HCT116 (cell line): ENCODE data around the gene RPL19. TPM values are rescaled to one million over a fixed set of nuclear protein-coding genes. Genes with fewer than 3 reads are reported as not detected.
A peak's percentile ranks its signal among the peaks of the same experiment; 100 is the strongest.

Source experiments
- ATAC-seq: fragments of 200-7000 bp; cut with Tn5 transposase; 2 replicates; pipeline ENCODE4 v1.9.1; 2020; ENCODE audit warnings: mild to moderate bottlenecking, moderate library complexity
- BruUV-seq: library from RNA; stranded (reverse); fragments of 400-500 nt; replicated peaks from 2 replicates; lab custom pipeline; 2021; lab: Mats Ljungman, UMichigan
- CTCF ChIA-PET: fragments of 300-600 bp; sonication (Branson Sonifier 250); formaldehyde crosslinking; loops from one replicate; lab custom pipeline; 2021; ENCODE audit warnings: antibody characterized with exemption; lab: Charles Lee
- POLR2A ChIA-PET: fragments of 300-600, 350-600 bp; sonication (Branson Sonifier 250); formaldehyde crosslinking; loops from one replicate; lab custom pipeline; 2021; ENCODE audit warnings: antibody characterized with exemption; lab: Charles Lee
- RAD21 ChIA-PET, 2 experiments: fragments of 300-600 bp; sonication (Branson Sonifier 250); formaldehyde crosslinking; loops; one replicate each; lab custom pipeline; 2023; ENCODE audit warnings: low total read pairs in 2 of 2; ENCODE audit not compliant: uncharacterized antibody in 2 of 2, unreplicated experiment in 2 of 2, low non-redundant PET in 1 of 2; lab: Charles Lee
- DNase-seq: peaks from one replicate; pipeline ENCODE4 v3.0.0-alpha.2; 2010; ENCODE audit warnings: low read depth, low spot score
- H2AFZ ChIP-seq: fragments of 200-600 bp; shearing (Covaris generic), sonication (generic); 2 replicates; pipeline ENCODE4 v1.6.1; 2017; ENCODE audit warnings: low read depth, mixed run types, mixed read lengths, antibody characterized with exemption, low read length; ENCODE audit not compliant: poor library complexity, severe bottlenecking
- H3K27ac ChIP-seq: 2 replicates; pipeline ENCODE4 v1.5.1; 2012; ENCODE audit warnings: low read depth, low read length
- H3K27me3 ChIP-seq: fragments of 200-600 bp; sonication (generic); 2 replicates; pipeline ENCODE4 v1.6.1; 2016; ENCODE audit warnings: mixed run types, low read length, mixed read lengths; ENCODE audit not compliant: insufficient read depth
- H3K36me3 ChIP-seq, 2 experiments: fragments of 200-500 bp in 1 of 2; fragments of 200-600 bp in 1 of 2; sonication (Bioruptor generic) in 1 of 2; sonication (generic) in 1 of 2; 2 replicates each; pipeline versions ENCODE4 v1.5.1 to v1.6.1; 2014 to 2016; ENCODE audit warnings: low read length in 2 of 2, inconsistent platforms in 1 of 2, mixed read lengths in 1 of 2, mixed run types in 1 of 2; ENCODE audit not compliant: insufficient read depth in 2 of 2, control insufficient read depth in 1 of 2
- H3K4me1 ChIP-seq, 2 experiments: fragments of 200-600 bp in 1 of 2; sonication (generic) in 1 of 2; 2 replicates each; pipeline versions ENCODE4 v1.5.1 to v1.6.1; 2012 to 2017; ENCODE audit warnings: low read length in 2 of 2, inconsistent platforms in 1 of 2, mild to moderate bottlenecking in 1 of 2, mixed read lengths in 1 of 2, mixed run types in 1 of 2, moderate library complexity in 1 of 2; ENCODE audit not compliant: insufficient read depth in 2 of 2, control insufficient read depth in 1 of 2
- H3K4me2 ChIP-seq: fragments of 200-600 bp; sonication (generic); 2 replicates; pipeline ENCODE4 v1.6.1; 2017; ENCODE audit warnings: mixed run types, low read length, mixed read lengths
- H3K4me3 ChIP-seq, 2 experiments: fragments of 200-600 bp in 1 of 2; sonication (generic) in 1 of 2; replicated peaks in 1 of 2; 2 replicates each; pipeline ENCODE4 v1.5.1; 2011 to 2016; ENCODE audit warnings: low read length in 2 of 2, control low read depth in 1 of 2, low read depth in 1 of 2, mild to moderate bottlenecking in 1 of 2, mixed read lengths in 1 of 2, mixed run types in 1 of 2
- H3K79me2 ChIP-seq: fragments of 200-600 bp; sonication (generic); 2 replicates; pipeline ENCODE4 v1.6.1; 2017; ENCODE audit warnings: mild to moderate bottlenecking, mixed run types, low read length, moderate library complexity, mixed read lengths; ENCODE audit not compliant: insufficient read depth
- H3K9ac ChIP-seq: fragments of 200-600 bp; sonication (generic); 2 replicates; pipeline ENCODE4 v1.6.1; 2016; ENCODE audit warnings: low read length, mixed read lengths
- H3K9me2 ChIP-seq: fragments of 200-600 bp; sonication (generic), shearing (Covaris generic); 2 replicates; pipeline ENCODE4 v1.6.1; 2017; ENCODE audit warnings: mixed run types, mild to moderate bottlenecking, moderate library complexity; ENCODE audit not compliant: insufficient read depth
- H3K9me3 ChIP-seq, 2 experiments: fragments of 200-500 bp in 1 of 2; fragments of 200-600 bp in 1 of 2; sonication (Bioruptor generic) in 1 of 2; sonication (generic) in 1 of 2; 2 replicates each; pipeline ENCODE4 v1.6.1; 2014 to 2017; ENCODE audit warnings: low read length in 2 of 2, mixed read lengths in 2 of 2, inconsistent platforms in 1 of 2, low read depth in 1 of 2, mild to moderate bottlenecking in 1 of 2, mixed run types in 1 of 2, moderate library complexity in 1 of 2; ENCODE audit not compliant: control insufficient read depth in 1 of 2, insufficient read depth in 1 of 2
- H4K20me1 ChIP-seq: fragments of 200-600 bp; sonication (generic), shearing (Covaris generic); 2 replicates; pipeline ENCODE4 v1.6.1; 2017; ENCODE audit warnings: mixed run types, mild to moderate bottlenecking, moderate library complexity; ENCODE audit not compliant: insufficient read depth
- CBX3 ChIP-seq: IDR thresholded peaks from 2 replicates; pipeline ENCODE4 v1.6.1; 2012; ENCODE audit warnings: low read depth
- FOSL1 ChIP-seq: IDR thresholded peaks from 2 replicates; pipeline ENCODE4 v1.6.1; 2012; ENCODE audit warnings: low read depth
- POLR2A ChIP-seq: IDR thresholded peaks from 2 replicates; pipeline ENCODE4 v1.7.0; 2011; ENCODE audit warnings: borderline replicate concordance; ENCODE audit not compliant: insufficient read depth, insufficient read length; ENCODE audit errors: extremely low read depth
- RAD21 ChIP-seq: IDR thresholded peaks from 2 replicates; pipeline ENCODE4 v1.6.1; 2012; ENCODE audit warnings: low read depth, mild to moderate bottlenecking
- SP1 ChIP-seq: IDR thresholded peaks from 2 replicates; pipeline ENCODE4 v1.6.1; 2012; ENCODE audit warnings: low read depth
- SRF ChIP-seq: IDR thresholded peaks from 2 replicates; pipeline ENCODE4 v1.6.1; 2012; ENCODE audit warnings: low read depth
- TCF7L2 ChIP-seq: IDR thresholded peaks from 2 replicates; pipeline ENCODE4 v1.7.0; 2011; ENCODE audit warnings: borderline replicate concordance, inconsistent platforms; ENCODE audit not compliant: insufficient read depth, insufficient read length; ENCODE audit errors: extremely low read depth
- ZFX ChIP-seq: fragments of 450-650 bp; IDR thresholded peaks from 2 replicates; pipeline ENCODE4 v1.6.1; 2017
- ZNF274 ChIP-seq: fragments of 200-500 bp; sonication (Bioruptor generic); IDR thresholded peaks from 2 replicates; pipeline ENCODE4 v1.6.1; 2014; ENCODE audit warnings: mild to moderate bottlenecking, low read depth, low read length, inconsistent platforms
- intact Hi-C: fragments of 100-400 bp; cut with micrococcal nuclease; formaldehyde crosslinking; loops from 2 replicates; pipeline ENCODE4 v1.10.0; 2022
- total RNA-seq: library from RNA; stranded (reverse); gene quantifications from one replicate; pipeline ENCODE4 v1.2.1, GENCODE V29; 2021; ENCODE audit not compliant: unreplicated experiment
- TF ChIP-seq, protein P1 (sequence below): IDR thresholded peaks from 2 replicates; pipeline ENCODE4 v1.6.1; 2012
- TF ChIP-seq, protein P2 (sequence below): IDR thresholded peaks from 2 replicates; pipeline ENCODE4 v1.6.1; 2012
- TF ChIP-seq, protein P3 (sequence below): IDR thresholded peaks from 2 replicates; pipeline ENCODE4 v1.6.1; 2011; ENCODE audit warnings: mild to moderate bottlenecking, low read length, moderate library complexity; ENCODE audit not compliant: insufficient replicate concordance; ENCODE audit errors: extremely low read depth

RPL19 gene
- total RNA-seq, 1 experiment from 2014 or later: 2,276 TPM

DNA sequence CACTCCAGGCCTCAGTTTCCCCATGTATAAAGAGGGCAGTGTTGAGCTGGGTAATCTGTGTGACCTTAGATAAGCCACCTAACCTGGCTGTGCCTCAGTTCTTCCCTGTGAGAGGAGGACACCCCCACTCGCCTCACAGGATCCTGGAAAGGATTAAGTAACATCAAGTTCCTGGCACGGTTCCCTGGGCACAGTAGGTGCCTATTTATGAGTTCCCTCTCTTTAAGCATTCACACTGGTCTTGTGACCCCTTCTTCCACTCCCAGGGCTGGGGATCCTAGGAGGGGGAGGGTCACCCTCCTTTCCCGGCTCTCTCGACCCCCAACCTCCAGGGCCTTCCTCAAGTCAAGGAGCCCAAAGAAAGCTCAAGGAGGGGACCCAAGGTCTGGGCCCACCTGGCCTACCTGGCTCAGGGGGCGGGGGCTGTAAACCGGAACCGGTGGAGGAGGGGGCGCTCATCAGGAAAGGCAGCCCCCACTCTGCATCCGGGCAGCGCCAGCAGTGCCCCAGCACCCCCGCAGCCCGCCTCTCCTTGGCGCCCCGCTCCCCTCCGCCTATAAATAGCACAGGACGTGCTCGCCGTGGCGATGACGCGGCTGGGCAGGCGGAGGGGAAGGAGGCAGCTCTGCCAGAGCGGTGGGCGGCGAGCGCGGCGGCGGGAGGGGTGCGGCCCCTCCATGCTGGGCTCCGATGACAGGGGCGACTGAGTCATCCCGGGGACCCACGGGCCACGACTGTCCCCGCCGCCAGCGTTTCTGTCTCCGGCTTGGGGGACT, 9.4 kb downstream of the RPL19 start:
- H3K79me2 ChIP-seq: no peaks in the 10 kb centered on the region
- DNase-seq (no peak), ATAC-seq (no peak)
- POLR2A ChIA-PET: no interaction called here
- H3K36me3 ChIP-seq: peaks cover 6 to 7% of the 10 kb centered on the region in 2 experiments; a peak in 2 of 4 replicates
- no peaks in the 10 kb centered on the region for H3K9me2 ChIP-seq
- H3K9ac ChIP-seq: no peak overlapping the region
- peaks cover 20 to 39% of the 10 kb centered on the region in 2 experiments for H3K4me1 ChIP-seq
- TF ChIP-seq SRF: no peak
- TF ChIP-seq RAD21: no peak
- TF ChIP-seq ZNF274: no peak
- TF ChIP-seq SP1: no peak
- TF ChIP-seq TCF7L2: no peak
- TF ChIP-seq, protein P1, sequence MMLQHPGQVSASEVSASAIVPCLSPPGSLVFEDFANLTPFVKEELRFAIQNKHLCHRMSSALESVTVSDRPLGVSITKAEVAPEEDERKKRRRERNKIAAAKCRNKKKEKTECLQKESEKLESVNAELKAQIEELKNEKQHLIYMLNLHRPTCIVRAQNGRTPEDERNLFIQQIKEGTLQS: no peak
- no peak for TF ChIP-seq ZFX
- TF ChIP-seq, protein P2, sequence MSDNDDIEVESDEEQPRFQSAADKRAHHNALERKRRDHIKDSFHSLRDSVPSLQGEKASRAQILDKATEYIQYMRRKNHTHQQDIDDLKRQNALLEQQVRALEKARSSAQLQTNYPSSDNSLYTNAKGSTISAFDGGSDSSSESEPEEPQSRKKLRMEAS: no peak
- TF ChIP-seq, protein P3, sequence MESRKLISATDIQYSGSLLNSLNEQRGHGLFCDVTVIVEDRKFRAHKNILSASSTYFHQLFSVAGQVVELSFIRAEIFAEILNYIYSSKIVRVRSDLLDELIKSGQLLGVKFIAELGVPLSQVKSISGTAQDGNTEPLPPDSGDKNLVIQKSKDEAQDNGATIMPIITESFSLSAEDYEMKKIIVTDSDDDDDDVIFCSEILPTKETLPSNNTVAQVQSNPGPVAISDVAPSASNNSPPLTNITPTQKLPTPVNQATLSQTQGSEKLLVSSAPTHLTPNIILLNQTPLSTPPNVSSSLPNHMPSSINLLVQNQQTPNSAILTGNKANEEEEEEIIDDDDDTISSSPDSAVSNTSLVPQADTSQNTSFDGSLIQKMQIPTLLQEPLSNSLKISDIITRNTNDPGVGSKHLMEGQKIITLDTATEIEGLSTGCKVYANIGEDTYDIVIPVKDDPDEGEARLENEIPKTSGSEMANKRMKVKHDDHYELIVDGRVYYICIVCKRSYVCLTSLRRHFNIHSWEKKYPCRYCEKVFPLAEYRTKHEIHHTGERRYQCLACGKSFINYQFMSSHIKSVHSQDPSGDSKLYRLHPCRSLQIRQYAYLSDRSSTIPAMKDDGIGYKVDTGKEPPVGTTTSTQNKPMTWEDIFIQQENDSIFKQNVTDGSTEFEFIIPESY: no peak
- no peak for TF ChIP-seq FOSL1
- TF ChIP-seq POLR2A: no peak
- TF ChIP-seq CBX3: no peak
- no peak overlapping the region for H2AFZ ChIP-seq
- H3K9me3 ChIP-seq: no peaks in the 10 kb centered on the region
- no peak overlapping the region for H3K27ac ChIP-seq
- RAD21 ChIA-PET: interaction anchor here in 1 of 2 experiments (0.5 kb wide), 1 partner anchor 839 kb away, joined by 3 read pairs; no protein-coding TSS in a partner anchor
- no TSS peak for BruUV-seq
- no peak overlapping the region for H3K4me3 ChIP-seq
- intact Hi-C loops: loop anchor here (5.0 to 10.0 kb wide), 2 partner anchors 315 to 413 kb away; no protein-coding TSS in a partner anchor
- H3K4me2 ChIP-seq: peak overlapping the region; percentile 21; the same call in 1 of the 2 replicates
- CTCF ChIA-PET: interaction anchor here (1.2 to 6.1 kb wide), 5 partner anchors 10 to 413 kb away, joined by 3 to 105 read pairs (median 40); no protein-coding TSS in a partner anchor
- H4K20me1 ChIP-seq: no peaks in the 10 kb centered on the region; the same call in 1 of the 2 replicates
- no peaks in the 10 kb centered on the region for H3K27me3 ChIP-seq
